ENCODE results near the gene MYH14. TPM values are rescaled to one million over a fixed set of nuclear protein-coding genes. Genes with fewer than 3 reads are reported as not detected.

MYH14 gene
- total and polyA plus RNA-seq, 10 of the 15 experiments (the other 5 are each of a cell fraction or from before 2014, with no cell fraction given), result 0.06 to 0.69 (median 0.15) TPM; not detected in 4

GRCh38 chr19:50222691-50223438, 19.4 kb downstream of the MYH14 start:
- ATAC-seq (no peak), DNase-seq (ENCODE audit: low read depth, low spot score) (no peak), FAIRE-seq (no peak)
- WGBS (ENCODE audit: insufficient coverage, insufficient replicate concordance, low lambda C conversion rate, missing lambda C conversion rate), result 48% methylated on average over 19 of the region's 19 CpGs
- ChIA-PET SMC1A (ENCODE audit: uncharacterized antibody, unreplicated experiment) (no interaction called here), CTCF (no interaction called here), POLR2A (no interaction called here), RAD21 (ENCODE audit: unreplicated experiment) (no interaction called here)
- Histone ChIP-seq H2AFZ (ENCODE audit: control insufficient read depth, low read depth, low read length) (no peak overlapping the region), H3K36me3 (ENCODE audit: control insufficient read depth in 2 of 2, insufficient read depth in 2 of 2, low read length in 1 of 2) (no peaks in the 10 kb centered on the region), H3K27ac (ENCODE audit: control insufficient read depth, insufficient read depth) (no peak overlapping the region), H4K20me1 (ENCODE audit: control insufficient read depth, insufficient read depth) (no peaks in the 10 kb centered on the region), H3K9me3 (replicated peaks; ENCODE audit: control insufficient read depth, insufficient read depth, low read length) (no peaks in the 10 kb centered on the region; the same call in 2 of the 3 replicates), H3K27me3 (replicated peaks in 1 of 2; ENCODE audit: control insufficient read depth in 2 of 2, insufficient read depth in 2 of 2, low read length in 1 of 2) (no peaks in the 10 kb centered on the region), H3K4me3 (no peak overlapping the region), H3K9ac (ENCODE audit: control insufficient read depth, insufficient read depth, low read length) (no peak overlapping the region), H3K79me2 (ENCODE audit: control insufficient read depth, insufficient read depth, low read length) (no peaks in the 10 kb centered on the region), H3K4me1 (ENCODE audit: control insufficient read depth, insufficient read depth, low read length) (no peaks in the 10 kb centered on the region), H3K4me2 (ENCODE audit: control insufficient read depth, insufficient read depth) (no peak overlapping the region)
- in situ Hi-C loops (cut with MboI), result no loop called here
- intact Hi-C loops (cut with micrococcal nuclease; ENCODE audit: unreplicated experiment), result no loop called here
- no TSS peak for BruUV-seq (replicated peaks)
- no peak for TF ChIP-seq USF1 (IDR thresholded peaks at IDR 0.05; ENCODE audit: borderline replicate concordance, extremely low read length, insufficient read depth, low read depth, low read length)
- TF ChIP-seq BACH1 (IDR thresholded peaks at IDR 0.05; ENCODE audit: borderline replicate concordance), result no peak
- TF ChIP-seq NFIC (IDR thresholded peaks at IDR 0.05; ENCODE audit: low read depth, low read length), result no peak
- no peak for TF ChIP-seq CTCF (IDR thresholded peaks at IDR 0.05 in 2 of 3, conservative IDR thresholded peaks at IDR 0.05 in 1 of 3; ENCODE audit: control insufficient read depth in 2 of 3, extremely low read depth in 1 of 3, insufficient read depth in 1 of 3, low read depth in 3 of 3, low read length in 3 of 3)
- no peak for TF ChIP-seq BCL11A (IDR thresholded peaks at IDR 0.05; ENCODE audit: low read depth, low read length)
- no peak for TF ChIP-seq MYC (IDR thresholded peaks at IDR 0.05; ENCODE audit: insufficient read depth, insufficient read length, insufficient replicate concordance, low read length, severe bottlenecking)
- no peak for TF ChIP-seq HDGF (IDR thresholded peaks at IDR 0.05)
- no peak for TF ChIP-seq IRF4 (IDR thresholded peaks at IDR 0.05; ENCODE audit: low read depth, low read length)
- no peak for TF ChIP-seq NFYB (IDR thresholded peaks at IDR 0.05; ENCODE audit: insufficient read depth, low read depth, low read length)
- no peak for TF ChIP-seq E2F4 (IDR thresholded peaks at IDR 0.05; ENCODE audit: low read depth, low read length)
- no peak for TF ChIP-seq CHD2 (IDR thresholded peaks at IDR 0.05; ENCODE audit: borderline replicate concordance, low read depth, low read length)
- no peak for TF ChIP-seq NFYA (IDR thresholded peaks at IDR 0.05; ENCODE audit: borderline replicate concordance, low read depth, low read length)
- TF ChIP-seq E4F1 (IDR thresholded peaks at IDR 0.05; ENCODE audit: borderline replicate concordance, partially characterized antibody), result no peak
- no peak for TF ChIP-seq IRF3 (IDR thresholded peaks at IDR 0.05)

Data from GM12878 (cell line).